ENCODE measurements around the gene EPB41L1. TPM values are rescaled to one million over a fixed set of nuclear protein-coding genes. Genes with fewer than 3 reads are reported as not detected.

The EPB41L1 gene
- total RNA-seq, 1 experiment from 2014 or later: 42.1 TPM

- H3K9me3 ChIP-seq (ENCODE audit: control insufficient read depth in 1 of 2, insufficient read depth in 1 of 2, low read depth in 1 of 2, low read length in 2 of 2): no peaks in the 10 kb centered on the region
- ChIA-PET RAD21 (ENCODE audit: low non-redundant PET in 1 of 2, low total read pairs in 2 of 2, uncharacterized antibody in 2 of 2, unreplicated experiment in 2 of 2) (no interaction called here), CTCF (interaction anchor here (1.4 kb wide), 1 partner anchor 11 kb away, joined by 3 read pairs; no protein-coding TSS in a partner anchor), POLR2A (no interaction called here)
- H3K4me1 ChIP-seq (ENCODE audit: control insufficient read depth in 1 of 2, insufficient read depth in 2 of 2, low read length in 2 of 2): peaks cover 10 to 11% of the 10 kb centered on the region in 2 experiments
- H2AFZ ChIP-seq (ENCODE audit: low read depth, low read length, poor library complexity, severe bottlenecking): no peak overlapping the region
- no peak for ATAC-seq
- no peaks in the 10 kb centered on the region for H4K20me1 ChIP-seq (ENCODE audit: insufficient read depth)
- H3K27ac ChIP-seq (ENCODE audit: low read depth, low read length): no peak overlapping the region
- no peak for TF ChIP-seq RAD21 (IDR thresholded peaks at IDR 0.05; ENCODE audit: low read depth)
- no peak for TF ChIP-seq YY1 (IDR thresholded peaks at IDR 0.05; ENCODE audit: extremely low read depth, insufficient replicate concordance, low read depth, low read length)
- no TSS peak for BruUV-seq (replicated peaks)
- no peak overlapping the region for H3K4me3 ChIP-seq (replicated peaks in 1 of 2; ENCODE audit: low read depth in 1 of 2, low read length in 2 of 2)
- no peak for DNase-seq (ENCODE audit: low read depth, low spot score)
- no peaks in the 10 kb centered on the region for H3K79me2 ChIP-seq (ENCODE audit: insufficient read depth, low read length)
- intact Hi-C loops (cut with micrococcal nuclease): no loop called here
- no peaks in the 10 kb centered on the region for H3K27me3 ChIP-seq (ENCODE audit: insufficient read depth, low read length)
- no peaks in the 10 kb centered on the region for H3K36me3 ChIP-seq (ENCODE audit: control insufficient read depth in 1 of 2, insufficient read depth in 2 of 2, low read length in 2 of 2)
- H3K4me2 ChIP-seq (ENCODE audit: low read length): no peak overlapping the region
- no peaks in the 10 kb centered on the region for H3K9me2 ChIP-seq (ENCODE audit: insufficient read depth)
- H3K9ac ChIP-seq (ENCODE audit: low read length): no peak overlapping the region
Observed at GRCh38 chr20:36149469-36149868, 5.1 kb upstream of the EPB41L1 start.

- peaks cover 11 to 19% of the 10 kb centered on the region in 2 experiments for H3K4me1 ChIP-seq (ENCODE audit: control insufficient read depth in 1 of 2, insufficient read depth in 2 of 2, low read length in 2 of 2)
- DNase-seq (ENCODE audit: low read depth, low spot score) (no peak), ATAC-seq (no peak)
- no peak overlapping the region for H3K4me2 ChIP-seq (ENCODE audit: low read length)
- no peaks in the 10 kb centered on the region for H3K79me2 ChIP-seq (ENCODE audit: insufficient read depth, low read length)
- TF ChIP-seq JUND (IDR thresholded peaks at IDR 0.05) (no peak), CEBPB (IDR thresholded peaks at IDR 0.05; ENCODE audit: low read depth) (no peak), ELF1 (IDR thresholded peaks at IDR 0.05; ENCODE audit: borderline replicate concordance, low read depth) (no peak), SP1 (IDR thresholded peaks at IDR 0.05; ENCODE audit: low read depth) (no peak)
- ChIA-PET POLR2A (no interaction called here), CTCF (interaction anchor here (0.8 to 1.4 kb wide), 2 partner anchors 12 to 160 kb away, joined by 3 read pairs; no protein-coding TSS in a partner anchor), RAD21 (ENCODE audit: low non-redundant PET in 1 of 2, low total read pairs in 2 of 2, uncharacterized antibody in 2 of 2, unreplicated experiment in 2 of 2) (no interaction called here)
- intact Hi-C loops (cut with micrococcal nuclease): no loop called here
- no peak overlapping the region for H3K9ac ChIP-seq (ENCODE audit: low read length)
- no peaks in the 10 kb centered on the region for H3K9me3 ChIP-seq (ENCODE audit: control insufficient read depth in 1 of 2, insufficient read depth in 1 of 2, low read depth in 1 of 2, low read length in 2 of 2)
- no peak overlapping the region for H2AFZ ChIP-seq (ENCODE audit: low read depth, low read length, poor library complexity, severe bottlenecking)
- H3K4me3 ChIP-seq (replicated peaks in 1 of 2; ENCODE audit: low read depth in 1 of 2, low read length in 2 of 2): no peak overlapping the region
- BruUV-seq (replicated peaks): no TSS peak
- H3K27me3 ChIP-seq (ENCODE audit: insufficient read depth, low read length): no peaks in the 10 kb centered on the region
- H3K27ac ChIP-seq (ENCODE audit: low read depth, low read length): no peak overlapping the region
- no peaks in the 10 kb centered on the region for H4K20me1 ChIP-seq (ENCODE audit: insufficient read depth)
- H3K9me2 ChIP-seq (ENCODE audit: insufficient read depth): no peaks in the 10 kb centered on the region
- H3K36me3 ChIP-seq (ENCODE audit: control insufficient read depth in 1 of 2, insufficient read depth in 2 of 2, low read length in 2 of 2): no peaks in the 10 kb centered on the region
Observed at GRCh38 chr20:36150489-36150846, 4.1 kb upstream of the EPB41L1 start.
